Neuronal stem cell (in vitro differentiated cells): ENCODE results near the gene SYDE2.

Source experiments
- DNase-seq: peaks from one replicate; pipeline ENCODE4 v3.0.0-alpha.2; 2013; ENCODE audit warnings: low spot score
- H2AFZ ChIP-seq: one replicate; pipeline ENCODE4 v1.6.1; 2013; ENCODE audit warnings: mild to moderate bottlenecking, low read length, inconsistent platforms
- H2AK5ac ChIP-seq: 2 replicates; pipeline ENCODE4 v1.6.1; 2013; ENCODE audit warnings: low read depth, mild to moderate bottlenecking, inconsistent platforms, low read length, moderate library complexity, mixed read lengths
- H2BK120ac ChIP-seq: 2 replicates; pipeline ENCODE4 v1.6.1; 2013; ENCODE audit warnings: low read depth, mild to moderate bottlenecking, inconsistent platforms, low read length, moderate library complexity, mixed read lengths
- H2BK12ac ChIP-seq: one replicate; pipeline ENCODE4 v1.6.1; 2013; ENCODE audit warnings: low read length, inconsistent platforms
- H2BK15ac ChIP-seq: 2 replicates; pipeline ENCODE4 v1.6.1; 2013; ENCODE audit warnings: mild to moderate bottlenecking, low read length, inconsistent platforms, mixed read lengths
- H2BK5ac ChIP-seq: one replicate; pipeline ENCODE4 v1.6.1; 2013; ENCODE audit warnings: inconsistent platforms, mild to moderate bottlenecking, low read length, moderate library complexity
- H3K14ac ChIP-seq: one replicate; pipeline ENCODE4 v1.6.1; 2013; ENCODE audit warnings: low read length, inconsistent platforms
- H3K18ac ChIP-seq: 2 replicates; pipeline ENCODE4 v1.6.1; 2013; ENCODE audit warnings: low read length, inconsistent platforms
- H3K23ac ChIP-seq: 2 replicates; pipeline ENCODE4 v1.6.1; 2013; ENCODE audit warnings: low read depth, mild to moderate bottlenecking, mixed read lengths, low read length, inconsistent platforms; ENCODE audit not compliant: poor library complexity
- H3K27ac ChIP-seq: replicated peaks from 3 replicates; pipeline ENCODE4 v1.5.1; 2013; ENCODE audit warnings: low read length, inconsistent platforms
- H3K27me3 ChIP-seq, 3 experiments: 2 replicates each; pipeline ENCODE4 v1.6.1; 2013; ENCODE audit warnings: low read length in 3 of 3, mild to moderate bottlenecking in 2 of 3, inconsistent platforms in 1 of 3, low read depth in 1 of 3, mixed read lengths in 1 of 3, moderate library complexity in 1 of 3; ENCODE audit not compliant: control insufficient read depth in 3 of 3, insufficient read depth in 3 of 3
- H3K36me3 ChIP-seq, 2 donors: replicated peaks in 1 of 2; 2 replicates each; pipeline ENCODE4 v1.6.1; 2013; ENCODE audit warnings: low read length in 2 of 2; ENCODE audit not compliant: control insufficient read depth in 2 of 2, insufficient read depth in 2 of 2
- H3K4ac ChIP-seq: 2 replicates; pipeline ENCODE4 v1.6.1; 2013; ENCODE audit warnings: inconsistent platforms, mild to moderate bottlenecking, low read length, moderate library complexity
- H3K4me1 ChIP-seq, 2 donors: 1 replicate in 1 of 2; 2 replicates in 1 of 2; pipeline ENCODE4 v1.6.1; 2013; ENCODE audit warnings: low read length in 2 of 2, low read depth in 1 of 2; ENCODE audit not compliant: control insufficient read depth in 2 of 2, insufficient read depth in 1 of 2
- H3K4me2 ChIP-seq: one replicate; pipeline ENCODE4 v1.6.1; 2013; ENCODE audit warnings: mild to moderate bottlenecking, low read length, inconsistent platforms; ENCODE audit not compliant: insufficient read depth, poor library complexity, severe bottlenecking
- H3K4me3 ChIP-seq, 2 donors: 2 replicates each; pipeline ENCODE4 v1.5.1; 2013; ENCODE audit warnings: low read length in 2 of 2, mild to moderate bottlenecking in 2 of 2, inconsistent platforms in 1 of 2, moderate library complexity in 1 of 2
- H3K79me1 ChIP-seq: one replicate; pipeline ENCODE4 v1.6.1; 2013; ENCODE audit warnings: low read depth, mild to moderate bottlenecking, inconsistent platforms, low read length, moderate library complexity
- H3K9ac ChIP-seq: one replicate; pipeline ENCODE4 v1.6.1; 2013; ENCODE audit warnings: mild to moderate bottlenecking, low read depth, low read length, inconsistent platforms; ENCODE audit not compliant: poor library complexity
- H3K9me3 ChIP-seq, 2 donors: replicated peaks in 1 of 2; 2 replicates each; pipeline versions ENCODE3 to v1.6.1; 2013; ENCODE audit warnings: low read length in 2 of 2, mild to moderate bottlenecking in 2 of 2, inconsistent platforms in 1 of 2, low read depth in 1 of 2, mixed read lengths in 1 of 2, moderate library complexity in 1 of 2; ENCODE audit not compliant: control insufficient read depth in 2 of 2, insufficient read depth in 1 of 2
- H4K8ac ChIP-seq: one replicate; pipeline ENCODE4 v1.6.1; 2013; ENCODE audit warnings: low read depth, mild to moderate bottlenecking, inconsistent platforms, low read length, moderate library complexity
- H4K91ac ChIP-seq: one replicate; pipeline ENCODE4 v1.6.1; 2013; ENCODE audit warnings: low read length, low read depth, mild to moderate bottlenecking, inconsistent platforms; ENCODE audit not compliant: poor library complexity
- WGBS, 2 donors: extraction: QIAGEN DNeasy Blood & Tissue Kit; methylation state at CpG; one replicate each; pipeline ENCODE4 v1.1.7; 2013; ENCODE audit warnings: missing lambda C conversion rate in 2 of 2, mixed read lengths in 1 of 2; ENCODE audit not compliant: insufficient read length in 2 of 2, insufficient replicate concordance in 1 of 2; ENCODE audit errors: extremely low coverage in 2 of 2; 5-methylcytosine and 5-hydroxymethylcytosine counted together

SYDE2 gene

GRCh38 chr1:85157436-85157835 is 43.4 kb downstream of the SYDE2 start:
- Histone ChIP-seq H2BK5ac (no peak overlapping the region), H3K27ac (no peak overlapping the region)

GRCh38 chr1:85153149-85153891 is 47.5 kb downstream of the SYDE2 start:
- H3K14ac ChIP-seq: no peak overlapping the region
- no peak overlapping the region for H3K4ac ChIP-seq
- no peak overlapping the region for H3K27ac ChIP-seq
- no peak overlapping the region for H2BK15ac ChIP-seq
- H3K79me1 ChIP-seq: no peaks in the 10 kb centered on the region
- no peak overlapping the region for H4K91ac ChIP-seq
- H3K23ac ChIP-seq: no peak overlapping the region
- H3K18ac ChIP-seq: no peak overlapping the region
- no peak overlapping the region for H2BK5ac ChIP-seq
- no peak overlapping the region for H2BK120ac ChIP-seq
- DNase-seq: no peak
- peaks cover 3 to 22% of the 10 kb centered on the region in 2 donors for H3K4me1 ChIP-seq
- WGBS, 2 donors: no CpG with 5 or more reads among the region's 4 CpGs
- H2AFZ ChIP-seq: peak overlapping the region; percentile 16
- H3K36me3 ChIP-seq: no peaks in the 10 kb centered on the region
- no peaks in the 10 kb centered on the region for H3K9me3 ChIP-seq
- no peak overlapping the region for H3K9ac ChIP-seq
- no peak overlapping the region for H2BK12ac ChIP-seq
- H3K4me2 ChIP-seq: no peak overlapping the region
- no peaks in the 10 kb centered on the region for H3K27me3 ChIP-seq
- H4K8ac ChIP-seq: no peak overlapping the region
- H3K4me3 ChIP-seq: no peak overlapping the region
- no peak overlapping the region for H2AK5ac ChIP-seq

More at GRCh38 chr1:85157436-85157835, 43.4 kb downstream of the SYDE2 start:
- Histone ChIP-seq H3K36me3 (no peaks in the 10 kb centered on the region), H3K4me2 (no peak overlapping the region), H3K79me1 (no peaks in the 10 kb centered on the region), H3K4me1 (peaks cover 0 to 8% of the 10 kb centered on the region in 2 donors), H3K4ac (no peak overlapping the region), H3K4me3 (no peak overlapping the region), H2AK5ac (no peak overlapping the region), H2AFZ (no peak overlapping the region), H3K27me3 (no peaks in the 10 kb centered on the region), H2BK120ac (no peak overlapping the region), H3K23ac (no peak overlapping the region), H3K9me3 (no peaks in the 10 kb centered on the region), H4K8ac (no peak overlapping the region), H3K18ac (no peak overlapping the region), H3K14ac (no peak overlapping the region), H2BK15ac (no peak overlapping the region), H4K91ac (no peak overlapping the region), H2BK12ac (no peak overlapping the region), H3K9ac (no peak overlapping the region)
- no peak for DNase-seq

- H3K27ac ChIP-seq: no peak overlapping the region
- H3K4me2 ChIP-seq: no peak overlapping the region
- peaks cover 3 to 22% of the 10 kb centered on the region in 2 donors for H3K4me1 ChIP-seq
- H3K9ac ChIP-seq: no peak overlapping the region
- no peaks in the 10 kb centered on the region for H3K36me3 ChIP-seq
- no peak overlapping the region for H2AFZ ChIP-seq
- no peaks in the 10 kb centered on the region for H3K9me3 ChIP-seq
- no peak overlapping the region for H3K18ac ChIP-seq
- H3K4me3 ChIP-seq: no peak overlapping the region
- no peak overlapping the region for H3K23ac ChIP-seq
- H2BK15ac ChIP-seq: no peak overlapping the region
- H3K27me3 ChIP-seq: no peaks in the 10 kb centered on the region
- no peaks in the 10 kb centered on the region for H3K79me1 ChIP-seq
- H3K4ac ChIP-seq: no peak overlapping the region
- no CpG with 5 or more reads among the region's 4 CpGs for WGBS, 2 donors
- H2AK5ac ChIP-seq: no peak overlapping the region
- H2BK120ac ChIP-seq: no peak overlapping the region
- no peak overlapping the region for H4K91ac ChIP-seq
- H2BK5ac ChIP-seq: no peak overlapping the region
- no peak overlapping the region for H4K8ac ChIP-seq
- no peak overlapping the region for H3K14ac ChIP-seq
- H2BK12ac ChIP-seq: no peak overlapping the region
- no peak for DNase-seq
These were observed 49.4 kb downstream of the SYDE2 start for GRCh38 chr1:85151446-85151845.

GRCh38 chr1:85149805-85150204 is 51.0 kb downstream of the SYDE2 start:
- no CpG with 5 or more reads among the region's 2 CpGs for WGBS, 2 donors
- no peak overlapping the region for H3K18ac ChIP-seq

More at GRCh38 chr1:85149805-85150204, 51.0 kb downstream of the SYDE2 start:
- no peak overlapping the region for H3K4ac ChIP-seq
- H3K4me1 ChIP-seq: peaks cover 3 to 22% of the 10 kb centered on the region in 2 donors
- H2AFZ ChIP-seq: peak overlapping the region; percentile 40
- H3K23ac ChIP-seq: no peak overlapping the region
- H2BK12ac ChIP-seq: no peak overlapping the region
- H3K36me3 ChIP-seq: no peaks in the 10 kb centered on the region
- DNase-seq: no peak
- no peaks in the 10 kb centered on the region for H3K27me3 ChIP-seq
- H3K14ac ChIP-seq: no peak overlapping the region
- no peak overlapping the region for H4K8ac ChIP-seq
- no peak overlapping the region for H2BK120ac ChIP-seq
- no peak overlapping the region for H3K4me3 ChIP-seq
- no peak overlapping the region for H3K9ac ChIP-seq
- H2BK15ac ChIP-seq: no peak overlapping the region
- no peak overlapping the region for H3K27ac ChIP-seq
- no peaks in the 10 kb centered on the region for H3K9me3 ChIP-seq
- H4K91ac ChIP-seq: no peak overlapping the region
- H3K79me1 ChIP-seq: no peaks in the 10 kb centered on the region
- no peak overlapping the region for H2BK5ac ChIP-seq
- no peak overlapping the region for H3K4me2 ChIP-seq
- no peak overlapping the region for H2AK5ac ChIP-seq
